SW480 (cell line): ENCODE results near the gene FN3K.
"Not testable (repeated sequence)": the region's sequence is repeated elsewhere in the genome, so short reads cannot be mapped to it uniquely, and the experiment has no call there.

Source experiments
- DNase-seq: peaks from one replicate; pipeline ENCODE4 v3.0.0-alpha.2; 2016; ENCODE audit warnings: low spot score

FN3K gene

GRCh38 chr17:82775001-82775823 is 39.8 kb downstream of the FN3K start:
- DNase-seq: no peak

DNA sequence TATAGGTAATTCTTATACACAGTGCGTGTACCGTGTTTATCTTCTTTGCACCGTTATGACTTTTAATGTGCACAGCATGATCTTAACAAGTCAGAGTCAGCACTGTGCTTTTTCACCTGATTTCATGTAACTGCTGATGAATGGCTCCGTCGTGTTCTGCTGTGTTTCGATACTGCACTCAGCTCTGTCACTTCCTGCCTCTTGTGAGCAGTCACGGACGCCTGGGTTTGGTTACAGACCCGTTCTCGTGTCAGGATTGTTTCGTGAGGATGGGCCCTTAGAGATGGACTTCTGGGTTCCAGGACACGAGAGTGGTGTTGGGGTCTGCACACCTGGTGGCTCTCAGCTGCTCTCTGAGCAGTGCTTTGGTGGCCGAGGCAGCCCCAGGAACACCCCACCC is 41.0 kb downstream of the FN3K start:
- no peak for DNase-seq

- DNase-seq: not testable (repeated sequence)
Measured at GRCh38 chr17:82777778-82778375, 42.5 kb downstream of the FN3K start.

- no peak for DNase-seq
Measured at GRCh38 chr17:82779541-82779940, 44.1 kb downstream of the FN3K start.

GRCh38 chr17:82780195-82780594 is 44.8 kb downstream of the FN3K start:
- DNase-seq: no peak

DNA sequence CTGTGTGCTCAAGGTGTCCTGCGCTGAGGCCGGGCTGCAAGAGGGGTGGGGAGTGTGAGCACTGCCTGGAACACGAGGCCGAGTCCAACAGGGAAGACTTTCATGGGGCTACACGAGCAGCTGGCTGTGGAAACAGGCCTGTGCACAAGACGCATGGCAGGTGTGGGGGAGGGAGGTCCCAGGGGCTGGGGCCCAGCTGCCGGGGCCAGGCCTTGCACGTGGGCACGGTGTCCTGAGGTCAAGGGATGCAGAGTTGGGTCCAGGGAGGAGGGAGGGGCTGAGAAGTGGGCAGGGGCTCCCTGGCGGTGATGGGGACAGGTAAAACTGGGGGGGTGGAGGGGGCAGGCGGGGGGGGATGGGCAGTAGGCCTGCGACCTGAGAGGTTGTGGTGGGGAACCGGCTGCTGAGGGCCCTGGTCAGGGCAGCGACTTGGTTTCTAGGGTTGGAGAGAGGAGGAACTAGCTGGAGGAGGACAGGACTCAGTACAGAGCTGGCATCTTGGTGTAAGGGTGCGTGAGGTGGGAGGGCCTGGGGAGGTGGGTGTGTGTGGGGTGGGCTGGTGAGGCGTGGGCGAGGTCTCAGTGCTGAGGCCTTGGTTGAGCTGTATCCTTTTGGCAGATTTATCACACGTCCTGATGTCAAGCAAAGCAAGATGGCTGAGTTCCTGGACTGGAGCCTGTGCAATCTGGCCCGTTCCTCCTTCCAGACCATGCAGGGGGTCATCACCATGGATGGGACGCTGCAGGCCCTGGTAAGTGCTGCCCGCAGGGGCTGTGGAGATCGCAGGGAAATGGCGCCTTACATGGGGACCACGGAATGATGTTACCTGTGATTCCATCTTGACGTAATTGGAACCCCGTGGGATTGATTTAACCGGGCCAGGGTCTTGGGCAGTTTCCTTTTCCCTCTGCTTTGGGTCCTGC is 45.8 kb downstream of the FN3K start:
- no peak for DNase-seq

DNA sequence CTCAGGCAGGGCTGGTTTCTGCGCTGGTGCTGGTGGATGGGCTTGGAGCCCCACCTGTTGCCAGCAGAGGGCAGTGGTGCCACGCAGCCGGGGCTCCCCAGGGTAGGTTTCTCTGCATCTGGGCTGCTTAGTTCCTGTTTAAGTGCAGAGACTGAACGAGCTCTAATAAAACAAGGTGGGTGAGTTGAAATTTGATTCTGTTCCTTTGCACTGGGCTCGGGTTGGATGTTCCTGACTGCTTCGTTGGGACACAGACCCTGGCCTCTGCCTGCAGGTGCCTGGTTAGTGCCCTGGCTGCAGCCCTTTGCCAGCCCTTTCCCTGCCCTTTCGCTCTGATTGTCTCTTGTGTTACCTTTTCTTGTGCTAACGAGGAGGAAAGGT is 46.5 kb downstream of the FN3K start:
- DNase-seq: peak; percentile 65

- DNase-seq: no peak
Measured at GRCh38 chr17:82782657-82783207, 47.3 kb downstream of the FN3K start.

- no peak for DNase-seq
Measured at GRCh38 chr17:82783498-82783897, 48.1 kb downstream of the FN3K start.

GRCh38 chr17:82785581-82785980 is 50.2 kb downstream of the FN3K start:
- DNase-seq: not testable (repeated sequence)

DNA sequence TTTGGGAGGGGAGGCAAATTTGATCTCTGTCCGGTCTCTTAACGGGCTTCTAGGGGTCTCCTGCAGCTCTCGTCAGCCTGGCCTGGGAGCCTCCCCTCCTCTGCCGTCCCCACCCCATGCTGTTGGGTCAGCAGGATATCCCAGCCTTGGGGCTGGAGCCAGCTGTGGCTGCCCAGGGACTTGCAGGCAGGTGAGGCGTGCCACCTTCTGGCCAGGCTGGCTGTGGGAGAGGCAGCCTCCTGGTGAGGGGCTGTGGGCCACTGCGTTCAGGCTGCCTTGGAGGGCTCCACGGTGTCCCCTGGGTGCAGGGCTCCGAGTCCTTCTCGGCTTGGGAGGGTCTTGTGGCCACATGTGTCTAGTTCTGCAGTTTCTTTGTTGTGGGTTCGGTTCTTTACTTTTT is 51.0 kb downstream of the FN3K start:
- no peak for DNase-seq

GRCh38 chr17:82787081-82787848 is 51.9 kb downstream of the FN3K start:
- no peak for DNase-seq

GRCh38 chr17:82788206-82789001 is 53.0 kb downstream of the FN3K start:
- DNase-seq: peak; percentile 39

GRCh38 chr17:82789051-82789592 is 53.7 kb downstream of the FN3K start:
- no peak for DNase-seq

GRCh38 chr17:82789806-82790205 is 54.4 kb downstream of the FN3K start:
- no peak for DNase-seq

DNA sequence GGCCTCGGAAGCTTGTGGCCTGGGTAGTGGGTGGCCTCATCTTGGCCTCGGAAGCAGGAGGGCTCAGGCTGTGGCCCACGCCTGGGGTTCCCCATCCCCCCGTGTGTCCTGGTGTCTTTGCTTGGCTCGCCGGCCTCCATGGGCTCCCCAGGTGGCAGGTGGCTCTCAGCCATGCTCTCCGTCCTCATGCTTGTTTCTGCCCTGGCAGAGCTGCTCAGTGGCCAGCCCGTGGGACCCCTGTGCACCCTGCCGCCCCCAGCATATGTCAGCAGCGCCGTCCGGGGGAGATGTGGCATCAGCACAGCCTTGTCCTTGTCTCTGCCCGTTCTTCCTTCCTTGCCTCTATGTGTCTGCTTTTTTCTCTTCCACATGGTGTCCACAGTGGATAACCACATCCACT is 55.0 kb downstream of the FN3K start:
- DNase-seq: no peak

- DNase-seq: peak; percentile 86
Measured at GRCh38 chr17:82791532-82791931, 56.1 kb downstream of the FN3K start.

GRCh38 chr17:82793974-82794630 is 58.7 kb downstream of the FN3K start:
- DNase-seq: no peak

DNA sequence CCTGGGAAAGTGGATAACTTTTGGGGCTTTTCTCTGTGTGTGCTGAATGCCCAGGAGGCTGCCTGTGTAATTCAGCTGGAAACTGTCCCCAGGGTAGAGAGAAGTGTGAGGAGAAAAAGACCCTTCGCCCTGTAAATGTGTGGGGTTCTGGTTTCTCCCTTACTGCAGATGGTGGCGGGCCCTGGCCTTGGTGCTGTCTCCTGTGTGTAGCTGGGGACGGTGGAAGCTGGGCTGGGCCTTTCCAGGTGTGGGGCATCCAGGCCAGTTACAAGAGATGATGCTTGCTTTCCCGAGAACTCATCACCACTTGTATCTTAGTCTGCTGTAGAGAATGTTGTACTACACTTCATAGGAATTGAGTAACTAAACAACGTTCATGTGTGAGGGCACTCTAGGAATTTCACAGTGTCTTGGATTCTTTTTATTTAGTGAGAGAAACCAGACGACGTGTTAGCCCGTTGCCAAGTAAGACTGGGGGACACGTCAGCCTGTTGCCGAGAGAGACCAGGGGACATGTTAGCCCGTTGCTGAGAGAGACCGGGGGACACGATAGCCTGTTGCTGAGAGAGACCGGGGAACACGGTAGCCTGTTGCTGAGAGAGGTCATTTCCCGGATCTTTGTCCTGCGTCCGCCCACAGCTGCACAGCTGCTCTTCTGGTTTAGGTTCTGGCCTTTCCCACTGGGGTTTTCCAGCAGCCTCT is 59.5 kb downstream of the FN3K start:
- DNase-seq: no peak
